ENCODE results near the gene RIMS3. TPM values are rescaled to one million over a fixed set of nuclear protein-coding genes. Genes with fewer than 3 reads are reported as not detected.
"Not testable (repeated sequence)": the region's sequence is repeated elsewhere in the genome, so short reads cannot be mapped to it uniquely, and the experiment has no call there.

Gene RIMS3
- total RNA-seq, 2 experiments from 2014 or later = 3.0 to 3.9 TPM

DNA sequence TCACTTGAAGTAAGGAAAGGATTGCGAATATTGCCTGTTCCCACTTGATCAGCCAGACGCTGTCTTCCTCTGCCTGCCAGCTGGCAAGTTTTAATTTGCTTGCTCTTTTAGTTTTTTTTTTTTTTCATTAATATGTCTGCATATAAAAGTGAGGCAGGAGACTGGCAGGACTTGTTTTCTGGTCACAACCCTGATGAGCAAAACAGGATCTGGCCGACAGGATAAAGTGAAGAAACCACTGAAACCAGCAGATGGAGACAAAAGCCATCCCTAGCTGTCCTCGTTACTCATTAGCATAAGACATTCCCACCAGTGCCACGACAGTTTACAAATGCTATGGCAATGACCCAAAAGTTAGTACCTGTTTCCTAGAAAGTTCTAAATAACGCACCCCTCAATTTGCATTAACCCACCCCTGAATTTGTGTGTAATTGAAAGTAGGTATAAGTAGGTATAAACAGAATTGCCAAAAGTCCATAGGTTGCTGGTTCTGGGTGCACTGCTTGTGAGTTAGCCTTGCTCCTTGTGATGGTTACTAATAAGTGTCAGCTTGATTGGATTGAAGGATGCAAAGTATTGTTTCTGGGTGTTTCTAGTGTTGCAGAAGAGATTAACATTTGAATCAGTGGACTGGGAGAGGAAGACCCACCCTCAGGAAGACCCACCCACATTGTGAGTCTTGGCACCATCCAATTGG is 73.2 kb downstream of the RIMS3 start:
- H3K4me1 Mint-ChIP-seq (ENCODE audit: low read depth) = peaks cover 13% of the 10 kb centered on the region
- no peak overlapping the region for H3K27ac Mint-ChIP-seq
- no peaks in the 10 kb centered on the region for H3K9me3 Mint-ChIP-seq
- peak; percentile 64 for ATAC-seq
- intact Hi-C loops (cut with micrococcal nuclease) = no loop called here
- peaks cover 3% of the 10 kb centered on the region for H3K27me3 Mint-ChIP-seq
- no peaks in the 10 kb centered on the region for H3K36me3 Mint-ChIP-seq (ENCODE audit: low read depth)
- CTCF ChIA-PET = no interaction called here
- DNase-seq = peak; percentile 33
- no peak overlapping the region for H3K4me3 Mint-ChIP-seq
- TF ChIP-seq, protein P1, sequence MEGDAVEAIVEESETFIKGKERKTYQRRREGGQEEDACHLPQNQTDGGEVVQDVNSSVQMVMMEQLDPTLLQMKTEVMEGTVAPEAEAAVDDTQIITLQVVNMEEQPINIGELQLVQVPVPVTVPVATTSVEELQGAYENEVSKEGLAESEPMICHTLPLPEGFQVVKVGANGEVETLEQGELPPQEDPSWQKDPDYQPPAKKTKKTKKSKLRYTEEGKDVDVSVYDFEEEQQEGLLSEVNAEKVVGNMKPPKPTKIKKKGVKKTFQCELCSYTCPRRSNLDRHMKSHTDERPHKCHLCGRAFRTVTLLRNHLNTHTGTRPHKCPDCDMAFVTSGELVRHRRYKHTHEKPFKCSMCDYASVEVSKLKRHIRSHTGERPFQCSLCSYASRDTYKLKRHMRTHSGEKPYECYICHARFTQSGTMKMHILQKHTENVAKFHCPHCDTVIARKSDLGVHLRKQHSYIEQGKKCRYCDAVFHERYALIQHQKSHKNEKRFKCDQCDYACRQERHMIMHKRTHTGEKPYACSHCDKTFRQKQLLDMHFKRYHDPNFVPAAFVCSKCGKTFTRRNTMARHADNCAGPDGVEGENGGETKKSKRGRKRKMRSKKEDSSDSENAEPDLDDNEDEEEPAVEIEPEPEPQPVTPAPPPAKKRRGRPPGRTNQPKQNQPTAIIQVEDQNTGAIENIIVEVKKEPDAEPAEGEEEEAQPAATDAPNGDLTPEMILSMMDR (IDR thresholded peaks at IDR 0.05) = peak; percentile 59
- POLR2A ChIA-PET = no interaction called here

DNA sequence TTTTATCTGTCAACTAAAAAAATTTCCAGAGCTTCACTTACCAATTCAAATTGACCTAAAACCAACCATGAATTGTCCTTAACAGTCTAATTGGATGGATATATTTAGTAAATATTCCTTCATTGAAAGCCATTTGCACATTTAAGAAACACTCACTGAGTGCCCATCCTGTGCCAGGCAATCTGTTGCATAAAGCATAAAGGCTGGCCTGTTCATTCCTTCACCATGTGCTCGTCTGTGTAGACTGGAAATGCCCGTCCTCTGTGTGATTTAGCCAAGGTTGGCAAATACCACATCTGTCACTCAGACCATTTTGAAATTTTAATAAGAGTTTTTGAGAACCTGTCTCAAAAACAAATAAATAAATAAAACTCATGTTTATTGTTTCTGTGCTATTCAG is 76.9 kb downstream of the RIMS3 start:
- Mint-ChIP-seq H3K27ac (no peak overlapping the region), H3K4me3 (no peak overlapping the region), H3K27me3 (peaks cover 7% of the 10 kb centered on the region), H3K36me3 (ENCODE audit: low read depth) (no peaks in the 10 kb centered on the region), H3K9me3 (no peaks in the 10 kb centered on the region), H3K4me1 (ENCODE audit: low read depth) (peaks cover 18% of the 10 kb centered on the region)
- ATAC-seq = no peak
- TF ChIP-seq, protein P1 (IDR thresholded peaks at IDR 0.05) = no peak
- DNase-seq = no peak
- intact Hi-C loops (cut with micrococcal nuclease) = no loop called here
- POLR2A ChIA-PET = no interaction called here
- CTCF ChIA-PET = interaction anchor here (1.3 to 4.7 kb wide), 7 partner anchors 8 to 186 kb away, joined by 3 to 23 read pairs (median 4); partner anchors contain the start of gene ZNF684

DNA sequence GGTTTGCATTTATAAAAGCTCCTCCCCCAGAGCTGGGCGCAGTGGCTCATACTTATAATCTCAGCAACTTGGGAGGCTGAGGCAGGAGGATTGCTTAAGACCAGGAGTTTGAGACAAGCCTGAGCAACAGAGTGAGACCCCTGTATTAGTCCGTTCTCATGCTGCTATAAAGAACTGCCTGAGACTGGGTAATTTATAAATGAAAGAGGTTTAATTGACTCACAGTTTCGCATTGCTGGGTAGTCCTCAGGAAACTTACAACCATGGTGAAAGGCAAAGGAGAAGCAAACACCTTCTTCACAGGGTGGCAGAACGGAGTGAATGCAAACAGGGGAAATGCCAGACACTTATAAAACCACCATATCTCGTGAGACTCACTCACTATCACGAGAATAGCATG is 81.5 kb downstream of the RIMS3 start:
- ATAC-seq (peak; percentile 71), DNase-seq (peak; percentile 40)
- peak overlapping the region; percentile 13 for H3K27ac Mint-ChIP-seq
- H3K4me3 Mint-ChIP-seq = no peak overlapping the region
- H3K27me3 Mint-ChIP-seq = peaks cover 4% of the 10 kb centered on the region
- H3K9me3 Mint-ChIP-seq = no peaks in the 10 kb centered on the region
- intact Hi-C loops (cut with micrococcal nuclease) = no loop called here
- no peaks in the 10 kb centered on the region for H3K36me3 Mint-ChIP-seq (ENCODE audit: low read depth)
- CTCF ChIA-PET = interaction anchor here (1.5 kb wide), 1 partner anchor 51 kb away, joined by 4 read pairs; no protein-coding TSS in a partner anchor
- H3K4me1 Mint-ChIP-seq (ENCODE audit: low read depth) = peaks cover 15% of the 10 kb centered on the region
- TF ChIP-seq, protein P1 (IDR thresholded peaks at IDR 0.05) = no peak
- POLR2A ChIA-PET = interaction anchor here (0.7 to 1.2 kb wide), 2 partner anchors 12 to 200 kb away, joined by 3 to 5 read pairs; no protein-coding TSS in a partner anchor

DNA sequence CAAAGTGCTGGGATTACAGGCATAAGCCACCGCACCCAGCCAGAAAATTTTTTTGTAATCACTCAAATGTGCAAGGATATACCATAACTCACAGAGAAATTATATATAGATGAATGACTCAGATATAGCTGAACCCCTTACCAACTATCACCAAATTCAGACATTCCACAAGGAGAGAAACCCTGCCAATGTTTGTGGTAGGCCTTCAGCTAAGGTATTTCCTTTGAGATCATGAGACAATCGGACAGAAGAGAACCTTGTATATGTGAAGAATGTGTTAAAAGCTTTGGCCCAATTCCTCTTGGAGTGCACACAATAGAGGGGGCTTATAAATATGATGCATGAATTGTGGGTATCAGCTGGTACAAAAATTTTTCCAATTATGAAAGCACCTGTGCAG is 83.4 kb downstream of the RIMS3 start:
- DNase-seq (no peak), ATAC-seq (no peak)
- TF ChIP-seq, protein P1 (IDR thresholded peaks at IDR 0.05) = no peak
- Mint-ChIP-seq H3K9me3 (no peaks in the 10 kb centered on the region), H3K4me3 (no peak overlapping the region), H3K36me3 (ENCODE audit: low read depth) (no peaks in the 10 kb centered on the region), H3K4me1 (ENCODE audit: low read depth) (peaks cover 15% of the 10 kb centered on the region), H3K27me3 (peaks cover 4% of the 10 kb centered on the region), H3K27ac (no peak overlapping the region)
- ChIA-PET CTCF (interaction anchor here (1.2 kb wide), 1 partner anchor 366 kb away, joined by 3 read pairs; no protein-coding TSS in a partner anchor), POLR2A (interaction anchor here (1.0 to 1.3 kb wide), 2 partner anchors 69 to 73 kb away, joined by 3 to 4 read pairs; partner anchors contain the start of gene EXO5)
- intact Hi-C loops (cut with micrococcal nuclease) = no loop called here

DNA sequence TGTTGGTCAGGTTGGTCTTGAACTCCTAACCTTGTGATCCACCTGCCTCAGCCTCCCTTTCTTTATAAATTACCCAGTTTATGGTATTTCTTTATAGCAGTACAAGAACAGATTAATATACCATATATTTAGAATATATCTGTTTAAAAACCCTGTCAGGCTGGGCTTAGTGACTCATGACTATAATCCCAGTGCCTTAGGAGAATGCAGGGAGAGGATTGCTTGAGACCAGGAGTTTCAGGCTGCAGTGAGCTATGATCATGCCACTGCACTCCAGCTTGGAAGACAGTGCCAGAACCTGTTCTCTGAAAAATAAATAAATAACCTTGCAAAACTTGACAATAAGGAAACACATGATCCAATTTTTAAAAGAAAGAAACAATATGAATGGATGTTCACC is 90.1 kb downstream of the RIMS3 start:
- H3K27ac Mint-ChIP-seq = no peak overlapping the region
- TF ChIP-seq, protein P1 (IDR thresholded peaks at IDR 0.05) = no peak
- no peak for ATAC-seq

DNA sequence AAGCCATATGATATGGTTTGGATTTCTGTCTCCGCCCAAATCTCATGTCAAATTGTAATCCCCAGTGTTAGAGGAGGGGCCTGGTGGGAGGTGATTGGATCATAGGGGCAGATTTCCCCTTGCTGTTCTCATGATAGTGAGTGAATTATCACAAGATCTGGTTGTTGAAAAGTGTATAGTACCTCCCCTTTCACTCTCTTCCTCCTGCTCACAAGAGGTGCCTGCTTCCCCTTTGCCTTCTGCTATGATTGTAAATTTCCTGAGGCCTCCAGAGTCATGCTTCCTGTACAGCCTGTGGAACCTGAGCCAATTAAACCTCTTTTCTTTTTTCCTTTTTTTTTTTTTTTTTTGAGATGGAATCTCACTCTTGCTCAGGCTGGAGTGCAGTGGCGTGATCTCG is 90.7 kb downstream of the RIMS3 start:
- intact Hi-C loops (cut with micrococcal nuclease); H3K4me1 Mint-ChIP-seq (ENCODE audit: low read depth); ATAC-seq; H3K27me3 Mint-ChIP-seq; H3K4me3 Mint-ChIP-seq; DNase-seq; H3K27ac Mint-ChIP-seq; H3K9me3 Mint-ChIP-seq; POLR2A ChIA-PET; H3K36me3 Mint-ChIP-seq (ENCODE audit: low read depth): not testable (repeated sequence)
- CTCF ChIA-PET = interaction anchor here (1.1 kb wide), 1 partner anchor 42 kb away, joined by 7 read pairs; no protein-coding TSS in a partner anchor

More for the DNA sequence above, 90.1 kb downstream of the RIMS3 start:
- no peaks in the 10 kb centered on the region for H3K36me3 Mint-ChIP-seq (ENCODE audit: low read depth)
- ChIA-PET POLR2A (no interaction called here), CTCF (no interaction called here)
- DNase-seq = no peak
- H3K9me3 Mint-ChIP-seq = no peaks in the 10 kb centered on the region
- intact Hi-C loops (cut with micrococcal nuclease) = no loop called here
- H3K27me3 Mint-ChIP-seq = no peaks in the 10 kb centered on the region
- no peaks in the 10 kb centered on the region for H3K4me1 Mint-ChIP-seq (ENCODE audit: low read depth)
- no peak overlapping the region for H3K4me3 Mint-ChIP-seq

All from activated CD8-positive, alpha-beta T cell treated with anti-CD3 and anti-CD28 coated beads for 36 hours (primary cell).